Activated CD4-positive, alpha-beta memory T cell treated with anti-CD3 and anti-CD28 coated beads, Interleukin-2, amount 10 ng/mL, durations not matched to agents 7 days and 5 days (primary cell): ENCODE measurements around the gene INPP4B. TPM values are rescaled to one million over a fixed set of nuclear protein-coding genes. Genes with fewer than 3 reads are reported as not detected.

ENCODE experiments used
- CTCF ChIA-PET: fragments of 350-600 bp; sonication (Branson Sonifier 250); formaldehyde crosslinking; loops from one replicate; lab custom pipeline; 2021; ENCODE audit warnings: antibody characterized with exemption, inconsistent platforms; lab: Charles Lee
- POLR2A ChIA-PET: fragments of 350-600 bp; sonication (Branson Sonifier 250); formaldehyde crosslinking; loops from one replicate; lab custom pipeline; 2021; ENCODE audit warnings: antibody characterized with exemption; lab: Charles Lee
- DNase-seq: peaks from one replicate; pipeline ENCODE4 v3.0.0-alpha.2; 2020
- H3K27ac Mint-ChIP-seq: one replicate; pipeline ENCODE4 v1.8.0; 2021; ENCODE audit warnings: mild to moderate bottlenecking, mixed read lengths
- H3K27me3 Mint-ChIP-seq: one replicate; pipeline ENCODE4 v1.8.0; 2021; ENCODE audit warnings: mixed read lengths
- H3K36me3 Mint-ChIP-seq: one replicate; pipeline ENCODE4 v1.8.0; 2021; ENCODE audit warnings: low read depth, mixed read lengths
- H3K4me1 Mint-ChIP-seq: one replicate; pipeline ENCODE4 v1.8.0; 2021; ENCODE audit warnings: mixed read lengths
- H3K4me3 Mint-ChIP-seq: one replicate; pipeline ENCODE4 v1.8.0; 2021; ENCODE audit warnings: mild to moderate bottlenecking, mixed read lengths
- H3K9me3 Mint-ChIP-seq: one replicate; pipeline ENCODE4 v1.8.0; 2021; ENCODE audit warnings: mixed read lengths
- total RNA-seq, 2 experiments: library from RNA; stranded (reverse); gene quantifications; one replicate each; pipeline ENCODE4 v1.2.3, GENCODE V29; 2021

The INPP4B gene
- total RNA-seq, 2 experiments from 2014 or later, result 44.6 to 46.9 TPM

DNA sequence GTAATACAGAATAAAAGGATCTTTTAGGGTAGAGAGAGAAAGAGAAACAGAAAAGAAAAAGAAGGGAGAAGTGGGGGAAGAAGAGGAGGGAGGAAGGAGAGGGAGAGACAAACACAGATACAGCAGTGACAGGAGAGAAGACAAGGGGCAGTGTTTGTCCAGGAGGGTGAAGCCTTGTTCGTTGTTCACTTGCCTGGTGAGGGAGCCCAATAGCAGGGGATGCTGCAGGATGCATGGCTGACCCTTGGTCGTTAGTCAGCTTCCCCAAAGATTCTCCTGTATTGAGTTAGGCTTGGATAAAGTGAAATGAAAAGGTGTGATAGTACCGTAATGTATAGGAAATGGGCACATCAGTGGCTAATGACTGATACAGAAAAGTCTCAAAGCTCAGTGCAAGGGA is 806.1 kb downstream of the INPP4B start:
- POLR2A ChIA-PET, result no interaction called here
- Mint-ChIP-seq H3K9me3 (no peaks in the 10 kb centered on the region), H3K4me1 (peaks cover 15% of the 10 kb centered on the region), H3K27me3 (no peaks in the 10 kb centered on the region), H3K36me3 (peaks cover 13% of the 10 kb centered on the region), H3K27ac (no peak overlapping the region), H3K4me3 (no peak overlapping the region)
- DNase-seq, result no peak
- CTCF ChIA-PET, result interaction anchor here (0.7 kb wide), 1 partner anchor 42 kb away, joined by 8 read pairs; no protein-coding TSS in a partner anchor

DNA sequence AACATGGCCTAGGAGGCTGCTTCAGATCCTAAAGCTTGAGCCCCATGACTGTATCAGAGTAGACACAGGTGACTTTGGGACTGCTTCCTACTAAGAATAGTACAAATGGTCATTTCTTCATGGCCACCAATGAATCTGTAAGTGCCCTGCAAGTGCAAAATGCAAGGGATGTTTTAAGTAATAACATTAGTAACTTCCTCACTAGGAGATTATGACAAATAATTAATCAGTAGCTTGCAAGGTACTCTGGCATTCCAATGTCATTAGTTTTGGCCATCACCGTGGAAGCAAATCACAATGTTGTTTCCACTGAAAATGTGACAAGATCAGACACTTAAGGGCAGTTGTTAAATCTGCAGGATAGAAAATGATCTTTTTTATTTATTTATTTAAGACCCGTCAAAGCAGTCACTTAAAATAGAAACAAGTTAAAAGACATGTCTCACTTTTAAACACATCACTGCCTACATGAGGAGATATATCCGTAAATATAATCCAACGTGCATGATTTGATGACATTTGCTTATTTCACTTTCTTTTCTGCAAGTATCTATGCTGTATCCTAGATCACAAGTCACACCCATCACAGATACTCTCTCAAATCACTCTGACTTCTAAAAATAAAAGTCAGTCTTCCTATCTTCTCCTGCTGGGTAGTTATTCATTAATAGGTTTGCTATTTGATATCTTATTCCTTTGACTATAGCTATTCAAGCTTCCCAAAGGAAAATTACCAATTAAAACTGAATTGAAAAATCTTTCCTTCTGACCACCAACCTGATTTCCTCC is 809.1 kb downstream of the INPP4B start:
- no peak overlapping the region for H3K4me3 Mint-ChIP-seq
- H3K9me3 Mint-ChIP-seq, result no peaks in the 10 kb centered on the region
- ChIA-PET CTCF (interaction anchor here (0.6 kb wide), 1 partner anchor 786 kb away, joined by 5 read pairs; no protein-coding TSS in a partner anchor), POLR2A (no interaction called here)
- H3K27me3 Mint-ChIP-seq, result no peaks in the 10 kb centered on the region
- H3K27ac Mint-ChIP-seq, result no peak overlapping the region
- H3K4me1 Mint-ChIP-seq, result peaks cover 12% of the 10 kb centered on the region
- DNase-seq, result no peak
- peaks cover 2% of the 10 kb centered on the region for H3K36me3 Mint-ChIP-seq

DNA sequence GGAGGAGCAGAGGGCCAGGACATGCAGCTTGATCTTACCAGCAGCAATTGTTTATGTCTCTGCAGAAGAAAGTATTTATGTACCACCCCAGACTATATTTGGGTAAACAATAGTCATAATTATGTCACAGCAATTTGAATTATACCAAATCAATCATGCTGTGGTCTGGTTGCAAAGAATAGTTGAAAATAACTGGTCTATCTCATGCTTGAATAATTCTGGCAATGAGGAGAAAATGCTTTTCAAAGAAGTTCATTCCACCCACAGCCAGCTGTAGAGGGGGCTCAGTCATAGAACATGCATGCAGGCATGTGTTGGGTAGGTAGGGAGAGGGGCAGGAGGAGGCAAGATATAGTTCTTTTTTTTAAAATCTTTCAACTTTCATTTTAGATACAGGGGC is 810.5 kb downstream of the INPP4B start:
- Mint-ChIP-seq H3K27ac (no peak overlapping the region), H3K4me3 (no peak overlapping the region), H3K36me3 (peaks cover 2% of the 10 kb centered on the region), H3K9me3 (no peaks in the 10 kb centered on the region), H3K4me1 (peaks cover 8% of the 10 kb centered on the region), H3K27me3 (no peaks in the 10 kb centered on the region)
- no peak for DNase-seq
- POLR2A ChIA-PET, result no interaction called here
- CTCF ChIA-PET, result interaction anchor here (0.6 kb wide), 1 partner anchor 555 kb away, joined by 3 read pairs; no protein-coding TSS in a partner anchor

DNA sequence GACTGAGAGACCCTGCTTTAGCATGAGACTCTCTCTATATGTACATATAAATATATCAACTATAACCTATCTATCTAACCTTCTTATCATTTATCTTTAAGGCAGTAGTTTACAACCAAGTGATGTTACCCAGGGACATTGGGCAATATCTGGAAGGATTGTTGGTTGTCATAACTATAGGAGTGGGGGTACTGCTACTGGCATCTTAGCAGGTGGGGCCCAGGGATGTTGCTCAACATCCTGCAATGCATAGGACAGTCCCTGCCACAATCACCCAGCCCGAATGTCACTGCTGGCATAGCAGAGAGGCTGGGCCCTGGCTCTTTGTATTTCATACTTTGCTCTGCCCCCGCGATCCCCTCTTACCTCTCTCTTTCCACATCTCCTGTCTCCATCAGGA is 812.0 kb downstream of the INPP4B start:
- H3K4me1 Mint-ChIP-seq, result peaks cover 8% of the 10 kb centered on the region
- no peak for DNase-seq
- H3K27me3 Mint-ChIP-seq, result no peaks in the 10 kb centered on the region
- POLR2A ChIA-PET, result no interaction called here
- no peaks in the 10 kb centered on the region for H3K9me3 Mint-ChIP-seq
- H3K27ac Mint-ChIP-seq, result no peak overlapping the region
- CTCF ChIA-PET, result interaction anchor here (0.7 kb wide), 1 partner anchor 8 kb away, joined by 3 read pairs; no protein-coding TSS in a partner anchor
- H3K4me3 Mint-ChIP-seq, result no peak overlapping the region
- H3K36me3 Mint-ChIP-seq, result peaks cover 2% of the 10 kb centered on the region

DNA sequence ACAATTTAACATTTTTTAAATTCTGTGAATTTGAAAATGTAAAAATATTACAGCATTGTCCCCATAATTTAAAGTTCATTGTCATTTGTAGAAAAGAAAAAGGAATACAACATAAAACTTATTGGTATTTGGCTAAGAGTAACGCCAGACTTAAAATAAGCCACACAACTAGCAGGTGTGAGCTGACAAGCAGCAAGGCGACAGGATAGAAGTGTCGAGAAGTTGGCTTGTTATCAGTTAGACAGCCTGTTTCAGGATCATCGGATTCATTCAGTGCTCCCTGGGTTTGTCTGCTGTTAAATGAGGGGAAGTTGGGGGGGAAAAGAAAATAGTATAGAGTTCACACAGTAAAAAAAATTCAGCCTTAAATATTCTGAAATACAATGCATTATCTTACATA is 816.1 kb downstream of the INPP4B start:
- DNase-seq, result no peak
- H3K4me3 Mint-ChIP-seq, result no peak overlapping the region
- H3K9me3 Mint-ChIP-seq, result no peaks in the 10 kb centered on the region
- H3K27me3 Mint-ChIP-seq, result no peaks in the 10 kb centered on the region
- peaks cover 15% of the 10 kb centered on the region for H3K36me3 Mint-ChIP-seq
- no peak overlapping the region for H3K27ac Mint-ChIP-seq
- POLR2A ChIA-PET, result no interaction called here
- H3K4me1 Mint-ChIP-seq, result no peaks in the 10 kb centered on the region
- CTCF ChIA-PET, result no interaction called here

DNA sequence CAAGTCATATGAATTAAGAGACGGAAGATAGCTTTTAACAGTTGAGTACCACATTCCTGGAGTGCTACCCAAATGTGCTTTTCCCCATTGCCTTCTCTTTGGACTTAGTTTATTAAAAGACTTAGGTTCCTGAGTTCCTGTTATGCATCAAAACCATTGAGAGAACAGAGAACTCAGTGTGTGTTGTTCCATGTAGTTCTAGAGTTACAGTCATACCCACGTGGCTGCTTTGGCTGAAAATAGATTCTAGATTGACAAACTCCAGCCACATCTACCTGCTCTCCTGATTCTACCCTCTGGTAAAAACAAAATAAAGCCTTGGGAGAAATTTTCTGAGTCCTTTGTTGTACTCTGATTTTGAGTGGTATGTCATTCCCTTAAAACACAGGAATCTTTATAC is 824.3 kb downstream of the INPP4B start:
- Mint-ChIP-seq H3K4me3 (no peak overlapping the region), H3K36me3 (no peaks in the 10 kb centered on the region), H3K27ac (no peak overlapping the region), H3K9me3 (no peaks in the 10 kb centered on the region), H3K4me1 (no peaks in the 10 kb centered on the region), H3K27me3 (no peaks in the 10 kb centered on the region)
- ChIA-PET POLR2A (no interaction called here), CTCF (no interaction called here)
- DNase-seq, result no peak

DNA sequence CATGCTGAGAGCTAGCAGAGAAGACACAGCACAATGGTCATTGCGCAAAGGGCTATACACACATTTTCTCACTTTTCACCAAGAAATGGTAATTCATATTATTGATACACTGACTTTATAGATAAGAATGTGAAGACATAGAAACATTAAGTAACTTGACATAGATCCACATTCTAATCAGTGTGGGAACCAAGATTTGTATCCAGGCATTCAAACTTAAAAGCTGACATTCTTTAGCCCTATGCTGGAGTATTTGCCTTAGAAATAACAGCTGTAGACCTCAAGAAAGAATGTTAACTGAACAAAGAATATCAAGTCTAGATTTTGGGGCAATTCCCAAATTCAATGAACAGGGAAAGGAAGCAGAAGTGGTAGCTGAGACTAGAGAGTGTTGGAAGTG is 824.9 kb downstream of the INPP4B start:
- no peak for DNase-seq
- H3K27me3 Mint-ChIP-seq, result no peaks in the 10 kb centered on the region
- H3K27ac Mint-ChIP-seq, result no peak overlapping the region
- H3K36me3 Mint-ChIP-seq, result no peaks in the 10 kb centered on the region
- POLR2A ChIA-PET, result no interaction called here
- no peaks in the 10 kb centered on the region for H3K9me3 Mint-ChIP-seq
- CTCF ChIA-PET, result no interaction called here
- no peaks in the 10 kb centered on the region for H3K4me1 Mint-ChIP-seq
- H3K4me3 Mint-ChIP-seq, result no peak overlapping the region

DNA sequence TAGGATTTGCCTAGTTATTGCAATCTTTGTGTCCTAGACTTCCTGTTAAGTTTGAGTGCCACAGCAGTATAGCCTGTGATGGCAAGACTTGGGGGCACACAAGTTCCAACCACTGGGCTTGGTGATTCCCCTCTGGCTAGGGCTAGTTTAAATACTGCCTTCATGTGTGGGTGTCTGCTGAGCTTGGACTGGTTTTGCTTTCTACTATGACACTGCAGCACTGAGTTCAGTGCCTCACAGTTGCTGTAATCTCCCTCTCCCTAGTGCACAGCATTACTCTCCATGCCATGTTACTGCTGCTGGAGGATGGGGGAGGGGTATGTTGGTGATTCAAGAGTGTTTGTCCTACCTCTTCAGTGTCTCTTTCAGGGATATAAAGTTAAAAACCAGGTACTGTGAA is 830.1 kb downstream of the INPP4B start:
- ChIA-PET POLR2A (no interaction called here), CTCF (no interaction called here)
- DNase-seq, result no peak
- Mint-ChIP-seq H3K4me3 (no peak overlapping the region), H3K27me3 (peaks cover 7% of the 10 kb centered on the region), H3K36me3 (no peaks in the 10 kb centered on the region), H3K4me1 (no peaks in the 10 kb centered on the region), H3K9me3 (no peaks in the 10 kb centered on the region), H3K27ac (no peak overlapping the region)

DNA sequence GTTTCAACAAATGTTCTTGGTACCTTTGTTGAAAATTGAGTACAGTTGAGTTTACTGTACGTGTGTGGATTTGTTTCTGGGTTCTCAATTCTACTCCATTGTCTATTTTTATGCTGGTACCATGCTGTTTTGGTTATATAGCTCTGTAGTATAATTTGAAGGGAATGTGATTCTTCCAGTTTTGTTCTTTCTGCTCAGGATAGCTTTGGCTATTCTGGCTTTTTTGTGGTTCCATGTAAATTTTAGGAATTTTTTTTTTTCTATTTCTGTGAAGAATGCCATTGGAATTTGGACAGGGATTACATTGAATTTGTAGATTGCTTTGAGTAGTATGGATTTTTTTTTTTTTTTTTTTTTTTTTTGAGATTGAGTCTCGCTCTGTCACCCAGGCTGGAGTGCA is 836.4 kb downstream of the INPP4B start:
- H3K9me3 Mint-ChIP-seq, result no peaks in the 10 kb centered on the region
- no peak overlapping the region for H3K27ac Mint-ChIP-seq
- H3K4me3 Mint-ChIP-seq, result no peak overlapping the region
- H3K27me3 Mint-ChIP-seq, result peaks cover 12% of the 10 kb centered on the region
- ChIA-PET POLR2A (no interaction called here), CTCF (no interaction called here)
- no peaks in the 10 kb centered on the region for H3K4me1 Mint-ChIP-seq
- H3K36me3 Mint-ChIP-seq, result no peaks in the 10 kb centered on the region
- no peak for DNase-seq

DNA sequence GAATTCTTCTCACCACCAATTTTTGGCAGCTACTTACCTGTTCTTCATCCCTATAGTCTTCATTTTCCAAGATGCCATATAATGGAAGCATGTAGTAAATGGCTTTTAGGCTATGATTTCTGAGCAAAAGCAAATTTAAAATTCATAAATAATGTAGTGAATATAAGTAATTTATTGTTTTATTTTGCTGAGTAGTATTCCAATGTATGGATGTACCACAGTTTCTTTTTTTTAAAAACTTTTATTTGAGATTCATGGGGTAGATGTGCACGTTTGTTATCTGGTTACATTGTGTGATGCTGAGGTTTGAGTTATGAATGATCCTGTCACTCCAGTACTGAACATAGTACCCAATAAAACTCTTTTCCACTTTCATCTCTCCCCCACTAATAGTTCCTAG is 840.6 kb downstream of the INPP4B start:
- Mint-ChIP-seq H3K4me1 (no peaks in the 10 kb centered on the region), H3K4me3 (no peak overlapping the region)
- no peak for DNase-seq

DNA sequence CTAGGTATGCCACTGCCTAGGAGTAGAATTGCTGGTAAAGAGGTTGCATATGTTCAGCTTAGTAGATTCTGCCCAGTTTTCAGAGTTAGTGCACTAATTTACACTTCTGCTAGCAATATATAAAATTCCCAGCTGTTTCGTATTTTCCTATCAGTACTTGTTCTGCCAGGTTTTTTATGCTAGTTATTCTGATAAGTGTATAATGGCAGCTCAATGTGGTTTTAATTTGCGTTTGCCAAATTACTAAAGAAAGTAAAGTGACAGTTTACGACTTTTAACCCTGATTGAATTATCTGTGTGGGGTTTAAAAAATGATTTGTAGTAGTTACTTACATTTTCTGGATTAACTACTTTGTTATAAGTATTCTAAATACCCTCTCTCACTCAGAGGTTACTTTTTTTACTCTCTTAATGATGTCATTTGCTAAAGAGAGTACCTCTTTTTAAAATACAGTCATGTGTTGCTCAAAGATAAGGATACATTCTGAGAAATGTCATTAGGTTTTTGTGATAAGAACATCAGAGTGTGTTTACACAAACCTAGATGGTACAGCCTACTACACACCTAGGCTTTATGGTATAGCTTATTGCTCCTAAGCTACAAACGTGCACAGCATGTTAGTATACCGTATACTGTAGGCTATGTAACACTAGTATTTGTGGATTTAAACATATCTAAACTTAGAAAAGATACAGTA is 846.5 kb downstream of the INPP4B start:
- H3K36me3 Mint-ChIP-seq, result no peaks in the 10 kb centered on the region
- CTCF ChIA-PET, result no interaction called here

More for the DNA sequence above, 840.6 kb downstream of the INPP4B start:
- POLR2A ChIA-PET, result no interaction called here
- CTCF ChIA-PET, result no interaction called here
- peaks cover 5% of the 10 kb centered on the region for H3K27me3 Mint-ChIP-seq
- no peaks in the 10 kb centered on the region for H3K36me3 Mint-ChIP-seq
- H3K9me3 Mint-ChIP-seq, result no peaks in the 10 kb centered on the region
- no peak overlapping the region for H3K27ac Mint-ChIP-seq

DNA sequence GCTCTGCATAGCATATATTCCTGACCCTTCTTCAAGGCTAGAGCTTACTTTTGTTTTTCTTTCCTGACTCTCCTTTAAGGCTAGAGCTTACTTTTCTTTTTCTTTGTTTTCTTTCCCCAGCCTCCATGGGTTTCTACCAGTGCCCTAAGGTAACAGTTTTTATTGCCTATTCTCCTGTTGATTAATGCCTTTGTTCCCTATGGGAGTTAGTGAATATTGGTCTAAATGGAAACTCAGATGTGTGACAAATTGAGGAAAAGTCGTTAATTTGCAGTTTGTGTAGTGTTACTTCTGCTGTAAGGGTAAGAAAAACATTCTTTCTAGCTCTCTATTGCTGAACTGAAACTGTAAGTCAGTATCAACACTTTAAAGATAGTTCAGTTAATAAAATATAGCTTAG is 851.0 kb downstream of the INPP4B start:
- no peak overlapping the region for H3K4me3 Mint-ChIP-seq
- H3K9me3 Mint-ChIP-seq, result peaks cover 12% of the 10 kb centered on the region
- no peaks in the 10 kb centered on the region for H3K4me1 Mint-ChIP-seq
- no peak for DNase-seq
- peaks cover 4% of the 10 kb centered on the region for H3K27me3 Mint-ChIP-seq
- no peak overlapping the region for H3K27ac Mint-ChIP-seq
- H3K36me3 Mint-ChIP-seq, result no peaks in the 10 kb centered on the region
- ChIA-PET POLR2A (no interaction called here), CTCF (no interaction called here)

More for the DNA sequence above, 846.5 kb downstream of the INPP4B start:
- POLR2A ChIA-PET, result no interaction called here
- Mint-ChIP-seq H3K9me3 (peaks cover 4% of the 10 kb centered on the region), H3K27ac (no peak overlapping the region), H3K4me3 (no peak overlapping the region), H3K4me1 (no peaks in the 10 kb centered on the region), H3K27me3 (no peaks in the 10 kb centered on the region)
- DNase-seq, result no peak

DNA sequence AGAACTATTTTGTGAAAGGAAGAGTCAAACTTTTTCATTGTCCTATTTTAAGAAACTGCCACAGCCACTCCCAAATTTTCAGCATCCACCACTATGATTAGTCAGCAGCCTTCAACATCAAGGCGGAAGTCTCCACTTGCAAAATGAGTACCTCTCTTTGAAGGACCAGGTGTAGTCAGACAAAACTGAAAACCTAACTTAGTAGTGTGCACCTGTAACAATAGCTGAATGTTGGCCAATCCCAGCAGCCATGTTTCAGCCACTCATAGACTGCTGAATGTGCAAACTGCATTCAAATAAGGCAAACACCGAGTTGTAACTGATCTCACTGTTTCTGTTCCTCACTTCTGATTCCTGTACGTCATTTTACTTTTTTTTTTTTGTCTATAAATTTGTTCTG is 868.7 kb downstream of the INPP4B start:
- H3K4me1 Mint-ChIP-seq, result peaks cover 2% of the 10 kb centered on the region
- H3K4me3 Mint-ChIP-seq, result no peak overlapping the region
- H3K27me3 Mint-ChIP-seq, result peaks cover 3% of the 10 kb centered on the region

More for the DNA sequence above, 868.7 kb downstream of the INPP4B start:
- Mint-ChIP-seq H3K27ac (no peak overlapping the region), H3K36me3 (no peaks in the 10 kb centered on the region), H3K9me3 (peaks cover 7% of the 10 kb centered on the region)
- DNase-seq, result no peak
- ChIA-PET CTCF (interaction anchor here (0.7 kb wide), 1 partner anchor 890 kb away, joined by 3 read pairs; no protein-coding TSS in a partner anchor), POLR2A (no interaction called here)
